B cell (primary cell): ENCODE measurements around the gene TMPRSS13. TPM values are rescaled to one million over a fixed set of nuclear protein-coding genes. Genes with fewer than 3 reads are reported as not detected.

ENCODE experiments used
- ATAC-seq: fragments of 200-7000 bp; cut with Tn5 transposase; one replicate; pipeline ENCODE4 v1.10.0; 2021; ENCODE audit warnings: low read depth, mild to moderate bottlenecking, moderate number of reproducible peaks, moderate library complexity
- CTCF ChIA-PET: fragments of 350-600 bp; sonication (Branson Sonifier 250); formaldehyde crosslinking; loops from one replicate; lab custom pipeline; 2021; ENCODE audit warnings: antibody characterized with exemption, inconsistent platforms; lab: Charles Lee
- POLR2A ChIA-PET: fragments of 350-600 bp; sonication (Branson Sonifier 250); formaldehyde crosslinking; loops from one replicate; lab custom pipeline; 2021; ENCODE audit warnings: antibody characterized with exemption; lab: Charles Lee
- DNase-seq: peaks from one replicate; pipeline ENCODE4 v3.0.0; 2013
- H2AFZ ChIP-seq: 2 replicates; pipeline ENCODE4 v1.6.1; 2012; ENCODE audit warnings: mild to moderate bottlenecking, low read depth, low read length; ENCODE audit not compliant: insufficient read depth, poor library complexity, severe bottlenecking
- H3K27ac ChIP-seq, 2 donors: 1 replicate in 1 of 2; 2 replicates in 1 of 2; pipeline ENCODE4 v1.5.1; 2012 to 2013; ENCODE audit warnings: low read length in 2 of 2, mild to moderate bottlenecking in 2 of 2, moderate library complexity in 1 of 2
- H3K27me3 ChIP-seq, 4 experiments: fragments of 200-600 bp in 1 of 4; sonication (generic) in 1 of 4; replicated peaks in 1 of 4; 1 replicate in 2 of 4; 2 replicates in 2 of 4; pipeline versions ENCODE4 v1.6.1 to v1.7.0; 2013 to 2016; ENCODE audit warnings: low read length in 3 of 4, mild to moderate bottlenecking in 2 of 4, mixed read lengths in 1 of 4, moderate library complexity in 1 of 4; ENCODE audit not compliant: insufficient read depth in 4 of 4, control insufficient read depth in 3 of 4; ENCODE audit errors: control extremely low read depth in 1 of 4
- H3K36me3 ChIP-seq, 2 experiments: replicated peaks in 1 of 2; 1 replicate in 1 of 2; 2 replicates in 1 of 2; pipeline versions ENCODE4 v1.6.1 to v1.7.1; 2013; ENCODE audit warnings: low read length in 1 of 2; ENCODE audit not compliant: insufficient read depth in 2 of 2, control insufficient read depth in 1 of 2; ENCODE audit errors: control extremely low read depth in 1 of 2, extremely low read depth in 1 of 2
- H3K4me1 ChIP-seq, 2 donors: fragments of 200-600 bp in 1 of 2; sonication (generic) in 1 of 2; 1 replicate in 1 of 2; 2 replicates in 1 of 2; pipeline versions ENCODE4 v1.5.1 to v1.6.1; 2013 to 2017; ENCODE audit warnings: low read length in 2 of 2; ENCODE audit not compliant: control insufficient read depth in 2 of 2, insufficient read depth in 2 of 2
- H3K4me2 ChIP-seq: replicated peaks from 2 replicates; pipeline ENCODE3; 2012; ENCODE audit warnings: mild to moderate bottlenecking, low read depth, low read length; ENCODE audit not compliant: poor library complexity, severe bottlenecking
- H3K4me3 ChIP-seq, 5 experiments: fragments of 200-600 bp in 1 of 5; sonication (generic) in 1 of 5; 1 replicate in 3 of 5; 2 replicates in 2 of 5; pipeline versions ENCODE4 v1.5.1 to v1.7.0; 2011 to 2016; ENCODE audit warnings: low read length in 4 of 5, mild to moderate bottlenecking in 4 of 5, low read depth in 2 of 5, control low read depth in 1 of 5, moderate library complexity in 1 of 5; ENCODE audit not compliant: insufficient read depth in 1 of 5; ENCODE audit errors: control extremely low read depth in 1 of 5, extremely low read depth in 1 of 5
- H3K79me2 ChIP-seq: fragments of 200-600 bp; sonication (generic); one replicate; pipeline ENCODE4 v1.6.0; 2016; ENCODE audit warnings: low read length; ENCODE audit not compliant: control insufficient read depth, insufficient read depth
- H3K9ac ChIP-seq: fragments of 200-600 bp; sonication (generic); 2 replicates; pipeline ENCODE4 v1.6.1; 2017; ENCODE audit warnings: mild to moderate bottlenecking, low read length, moderate library complexity
- H3K9me3 ChIP-seq, 3 donors: one replicate each; pipeline versions ENCODE4 v1.6.1 to v1.7.1; 2013; ENCODE audit warnings: low read length in 2 of 3; ENCODE audit not compliant: control insufficient read depth in 2 of 3, insufficient read depth in 1 of 3; ENCODE audit errors: control extremely low read depth in 1 of 3
- H4K20me1 ChIP-seq: 2 replicates; pipeline ENCODE4 v1.6.0; 2012; ENCODE audit warnings: mild to moderate bottlenecking, low read length; ENCODE audit not compliant: insufficient read depth, control insufficient read depth, poor library complexity, severe bottlenecking
- H3K27ac Mint-ChIP-seq: one replicate; pipeline ENCODE4 v1.8.0; 2021; ENCODE audit warnings: mixed read lengths
- H3K27me3 Mint-ChIP-seq: one replicate; pipeline ENCODE4 v1.8.0; 2021; ENCODE audit warnings: mixed read lengths
- H3K4me1 Mint-ChIP-seq: one replicate; pipeline ENCODE4 v1.8.0; 2021; ENCODE audit warnings: mixed read lengths
- H3K4me3 Mint-ChIP-seq: one replicate; pipeline ENCODE4 v1.8.0; 2021; ENCODE audit warnings: mixed read lengths
- H3K9me3 Mint-ChIP-seq: one replicate; pipeline ENCODE4 v1.8.0; 2022; ENCODE audit warnings: mixed read lengths; ENCODE audit not compliant: insufficient read depth
- CTCF ChIP-seq: fragments of 200-600 bp; IDR thresholded peaks from one replicate; pipeline ENCODE4 v1.8.0; 2022; ENCODE audit warnings: antibody characterized with exemption, mild to moderate bottlenecking
- EZH2 ChIP-seq: IDR thresholded peaks from 2 replicates; pipeline ENCODE4 v1.6.1; 2012; ENCODE audit warnings: borderline replicate concordance, low read depth, mild to moderate bottlenecking, moderate library complexity, low read length; ENCODE audit not compliant: insufficient read depth, poor library complexity, severe bottlenecking
- whole genome bisulfite sequencing: methylation state at CpG from one replicate; pipeline ENCODE4 v1.1.5; 2013; ENCODE audit warnings: missing lambda C conversion rate; ENCODE audit not compliant: insufficient coverage; 5-methylcytosine and 5-hydroxymethylcytosine counted together
- intact Hi-C: fragments of 100-400 bp; cut with micrococcal nuclease; formaldehyde crosslinking; loops from one replicate; pipeline ENCODE4 v1.10.0; 2022
- polyA plus RNA-seq: library from polyadenylated mRNA; depleted of rRNA; stranded (reverse); fragments of >200 nt; gene quantifications from 2 replicates; pipeline ENCODE4 v1.2.3, GENCODE V29; 2012
- total RNA-seq, 2 donors: library from RNA; stranded (reverse); fragments of 120-200 nt in 1 of 2; gene quantifications; 1 replicate in 1 of 2; 2 replicates in 1 of 2; pipeline versions ENCODE4 v1.2.3 to v1.2.4, GENCODE V29; 2013 to 2022

Gene TMPRSS13
- total and polyA plus RNA-seq, 2 donors (not counting 1 experiment from before 2014, with no cell fraction given), result 2.4 to 8.0 TPM

DNA sequence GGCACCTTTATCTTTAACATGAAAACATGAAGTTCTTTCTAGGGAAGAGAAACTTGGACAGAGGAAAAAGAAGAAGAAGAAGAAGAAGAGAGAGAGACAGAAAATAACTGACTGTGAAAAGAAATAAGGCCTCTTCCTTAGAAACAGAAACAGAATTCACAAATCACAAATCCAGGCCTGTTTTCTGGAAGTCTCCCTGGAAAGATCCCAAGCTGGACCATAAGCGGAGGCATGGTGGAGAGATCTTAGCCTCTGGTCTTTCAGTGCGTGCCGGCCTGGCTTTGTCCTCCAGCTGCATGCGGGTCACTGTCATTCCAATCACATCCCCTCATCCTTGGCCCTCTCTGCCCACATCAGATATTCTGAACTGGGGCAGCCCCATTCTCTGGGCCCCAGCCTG lies 59.6 kb downstream of the TMPRSS13 start:
- ChIA-PET CTCF (no interaction called here), POLR2A (no interaction called here)
- no peaks in the 10 kb centered on the region for H3K79me2 ChIP-seq
- ATAC-seq (no peak), DNase-seq (no peak)
- WGBS, result 68% methylated on average over 4 of the region's 4 CpGs
- no peaks in the 10 kb centered on the region for H3K36me3 ChIP-seq
- H3K27me3 ChIP-seq, result peaks cover 0 to 34% (median 10%) of the 10 kb centered on the region in 4 experiments
- Mint-ChIP-seq H3K9me3 (no peaks in the 10 kb centered on the region), H3K27ac (no peak overlapping the region), H3K27me3 (peaks cover 41% of the 10 kb centered on the region), H3K4me3 (no peak overlapping the region), H3K4me1 (peaks cover 7% of the 10 kb centered on the region)
- intact Hi-C loops, result no loop called here
- H3K9ac ChIP-seq, result no peak overlapping the region
- no peaks in the 10 kb centered on the region for H4K20me1 ChIP-seq
- H3K9me3 ChIP-seq, result peaks cover 0 to 1% (median 0%) of the 10 kb centered on the region in 3 donors
- H3K4me3 ChIP-seq, result no peak overlapping the region
- H2AFZ ChIP-seq, result no peak overlapping the region
- no peak for TF ChIP-seq EZH2
- TF ChIP-seq CTCF, result no peak
- H3K4me1 ChIP-seq, result peaks cover 5 to 10% of the 10 kb centered on the region in 2 donors
- H3K27ac ChIP-seq, result no peak overlapping the region
- no peak overlapping the region for H3K4me2 ChIP-seq

DNA sequence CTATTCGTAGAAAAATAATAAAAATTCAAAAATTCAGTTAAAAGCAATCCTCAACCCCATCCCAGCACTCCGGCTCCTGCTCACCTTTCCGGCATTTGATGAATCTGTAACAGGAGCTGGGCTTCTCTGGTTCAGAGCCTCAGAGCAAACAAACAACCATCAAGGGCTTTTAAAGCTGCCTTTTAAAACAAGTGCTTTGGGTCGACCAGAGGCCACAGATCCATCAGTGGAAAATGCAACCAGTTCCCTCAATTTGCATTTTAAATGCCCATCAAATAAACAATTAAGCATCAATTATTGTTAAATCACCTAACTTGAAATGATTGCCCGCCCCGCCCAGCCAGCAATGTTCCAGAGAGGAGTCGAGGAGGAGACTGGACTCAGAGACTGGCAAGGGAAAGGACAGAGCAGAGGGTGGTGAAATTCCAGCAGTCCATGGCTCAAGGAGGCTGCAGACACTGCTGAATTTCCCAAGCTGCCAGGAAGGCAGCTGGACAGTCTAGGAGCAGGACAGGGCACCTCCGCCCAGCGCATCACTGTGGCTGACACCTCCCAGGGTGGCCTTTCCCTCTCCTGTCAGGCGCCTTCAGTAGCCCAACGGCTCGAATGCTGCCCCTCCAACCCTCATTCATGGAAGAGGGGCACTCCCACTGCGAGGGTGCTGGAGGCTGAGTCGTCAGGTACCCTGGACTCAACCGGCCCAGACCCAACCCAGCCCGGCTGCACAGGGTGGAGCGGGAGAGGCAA lies 60.2 kb downstream of the TMPRSS13 start:
- 89% methylated on average over 12 of the region's 17 CpGs for WGBS
- peaks cover 1% of the 10 kb centered on the region for H3K4me1 Mint-ChIP-seq
- H3K4me2 ChIP-seq, result no peak overlapping the region
- no peaks in the 10 kb centered on the region for H3K9me3 Mint-ChIP-seq
- no peak overlapping the region for H3K27ac Mint-ChIP-seq
- H3K27me3 Mint-ChIP-seq, result peaks cover 36% of the 10 kb centered on the region
- no peak overlapping the region for H3K27ac ChIP-seq
- ChIA-PET CTCF (no interaction called here), POLR2A (no interaction called here)
- no peaks in the 10 kb centered on the region for H4K20me1 ChIP-seq
- H3K79me2 ChIP-seq, result no peaks in the 10 kb centered on the region
- H3K27me3 ChIP-seq, result peaks cover 0 to 28% (median 7%) of the 10 kb centered on the region in 4 experiments
- no peaks in the 10 kb centered on the region for H3K36me3 ChIP-seq
- peaks cover 0 to 4% of the 10 kb centered on the region in 2 donors for H3K4me1 ChIP-seq
- no peak for DNase-seq
- H3K9me3 ChIP-seq, result peaks cover 0 to 3% (median 0%) of the 10 kb centered on the region in 3 donors
- intact Hi-C loops, result no loop called here
- no peak overlapping the region for H2AFZ ChIP-seq
- H3K4me3 Mint-ChIP-seq, result no peak overlapping the region
- ATAC-seq, result no peak
- TF ChIP-seq CTCF (no peak), EZH2 (no peak)
- H3K4me3 ChIP-seq, result no peak overlapping the region
- H3K9ac ChIP-seq, result no peak overlapping the region
